Testis (tissue), 2 donors: ENCODE results near the gene EBI3.
"Not testable (repeated sequence)": the region's sequence is repeated elsewhere in the genome, so short reads cannot be mapped to it uniquely, and the experiment has no call there.

Experiments
- CTCF ChIP-seq, 3 experiments: fragments of 450-650 bp in 2 of 3; fragments of 200-600 bp in 1 of 3; sonication (generic) in 1 of 3; IDR thresholded peaks; one replicate each; pipeline ENCODE4 v1.5.1; 2016 to 2019; ENCODE audit warnings: antibody characterized with exemption in 3 of 3, mild to moderate bottlenecking in 2 of 3, moderate library complexity in 1 of 3
- POLR2A ChIP-seq: fragments of 450-650 bp; IDR thresholded peaks from one replicate; pipeline ENCODE4 v1.6.1; 2017; ENCODE audit warnings: antibody characterized with exemption, mild to moderate bottlenecking, moderate library complexity

- not testable (repeated sequence) for TF ChIP-seq CTCF (IDR thresholded peaks at IDR 0.05); POLR2A
Observed at GRCh38 chr19:4286141-4286540, 56.8 kb downstream of the EBI3 start.
